Activated gamma-delta T cell treated with Interleukin-2 at 50 U/mL for 16 hours (primary cell): ENCODE data around the gene COX19.
"Not testable (repeated sequence)": the region's sequence is repeated elsewhere in the genome, so short reads cannot be mapped to it uniquely, and the experiment has no call there.

Experiments used
- DNase-seq: peaks from one replicate; pipeline ENCODE4 v3.0.0-alpha.2; 2020

The COX19 gene

GRCh38 chr7:939843-940242, 35.5 kb downstream of the COX19 start:
- no peak for DNase-seq

GRCh38 chr7:938546-939185, 36.7 kb downstream of the COX19 start:
- no peak for DNase-seq

- no peak for DNase-seq
These were observed 37.4 kb downstream of the COX19 start for GRCh38 chr7:937856-938484.

- no peak for DNase-seq
These were observed 38.8 kb downstream of the COX19 start for GRCh38 chr7:936386-937054.

- DNase-seq = no peak
These were observed 39.4 kb downstream of the COX19 start for GRCh38 chr7:935874-936385.

GRCh38 chr7:935164-935873, 40.0 kb downstream of the COX19 start:
- no peak for DNase-seq

- no peak for DNase-seq
These were observed 40.7 kb downstream of the COX19 start for GRCh38 chr7:934469-935163.

- DNase-seq = no peak
These were observed 42.7 kb downstream of the COX19 start for GRCh38 chr7:932651-932975.

- DNase-seq = no peak
These were observed 43.3 kb downstream of the COX19 start for GRCh38 chr7:931871-932650.

- DNase-seq = no peak
These were observed 44.2 kb downstream of the COX19 start for GRCh38 chr7:930975-931758.

GRCh38 chr7:929311-929711, 46.0 kb downstream of the COX19 start:
- DNase-seq = peak; percentile 4

GRCh38 chr7:927031-927671, 48.2 kb downstream of the COX19 start:
- peak; percentile 3 for DNase-seq

- peak; percentile 3 for DNase-seq
These were observed 49.0 kb downstream of the COX19 start for GRCh38 chr7:926061-927030.

GRCh38 chr7:925601-926000, 49.7 kb downstream of the COX19 start:
- peak; percentile 89 for DNase-seq

- peak; percentile 54 for DNase-seq
These were observed 50.7 kb downstream of the COX19 start for GRCh38 chr7:924541-925231.

- not testable (repeated sequence) for DNase-seq
These were observed 51.3 kb downstream of the COX19 start for GRCh38 chr7:924042-924441.

- peak; percentile 94 for DNase-seq
These were observed 52.0 kb downstream of the COX19 start for GRCh38 chr7:923108-924041.
